ENCODE results near the gene AQR.
"Not testable (repeated sequence)": the region's sequence is repeated elsewhere in the genome, so short reads cannot be mapped to it uniquely, and the experiment has no call there.

The AQR gene

DNA sequence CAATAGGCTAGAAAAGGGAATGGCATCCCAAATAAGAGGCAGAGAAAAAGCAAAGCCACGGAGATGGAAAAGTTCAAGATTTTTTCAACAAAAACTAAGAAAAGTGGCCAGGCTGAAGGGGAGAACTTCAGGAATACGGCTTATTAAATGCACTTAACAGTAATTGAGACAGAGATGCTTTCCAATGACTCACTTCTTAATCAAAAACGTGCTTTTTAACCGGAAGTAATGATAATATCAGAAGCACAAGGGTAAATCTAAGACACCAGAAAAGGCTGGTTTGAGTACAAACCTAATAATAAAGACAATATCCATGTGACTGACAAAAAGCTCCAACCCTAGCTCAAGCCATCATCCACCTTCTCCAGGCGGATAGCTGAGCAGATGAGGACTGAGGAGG, 149.4 kb downstream of the AQR start:
- in situ Hi-C loops (cut with MboI; ENCODE audit: low sequenced_read_pairs), result no loop called here

DNA sequence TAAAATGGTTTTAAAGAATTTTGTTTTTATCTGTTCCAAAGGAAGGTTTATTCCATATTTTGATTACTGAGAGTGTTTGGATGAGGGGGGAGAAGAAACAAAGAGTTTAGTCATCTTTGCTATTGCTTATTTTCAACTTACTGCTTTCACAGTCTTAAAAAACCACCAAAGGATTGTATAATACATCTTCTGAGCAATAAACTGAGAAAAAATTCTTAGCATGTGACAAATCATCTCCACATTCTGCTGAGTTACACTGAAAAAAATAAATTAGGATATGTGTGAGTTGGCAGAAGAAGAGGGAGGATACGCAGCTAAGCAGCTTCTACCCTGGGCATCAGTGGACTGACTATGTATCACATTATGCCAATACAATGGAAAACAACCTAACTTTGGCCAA, 151.0 kb downstream of the AQR start:
- in situ Hi-C loops (cut with MboI; ENCODE audit: low sequenced_read_pairs), result no loop called here

DNA sequence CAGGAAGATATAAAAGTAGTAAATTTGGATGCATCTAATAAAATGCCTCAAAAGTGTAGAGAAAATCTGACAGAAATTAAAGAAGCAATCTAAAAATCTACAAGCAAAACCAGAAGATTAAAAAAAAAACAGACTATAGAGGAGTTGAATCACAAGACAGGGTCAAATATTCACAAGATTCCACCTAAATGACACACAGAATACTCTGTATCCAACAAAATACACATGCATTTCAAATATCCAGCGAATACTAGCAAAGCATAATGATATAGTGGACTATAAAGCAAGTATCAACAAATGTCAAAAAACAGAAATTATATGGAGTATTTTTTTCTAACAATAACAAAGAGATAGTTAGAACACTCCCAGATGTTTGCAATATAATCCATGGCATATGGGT, 153.7 kb downstream of the AQR start:
- in situ Hi-C loops (cut with MboI; ENCODE audit: low sequenced_read_pairs), result no loop called here

DNA sequence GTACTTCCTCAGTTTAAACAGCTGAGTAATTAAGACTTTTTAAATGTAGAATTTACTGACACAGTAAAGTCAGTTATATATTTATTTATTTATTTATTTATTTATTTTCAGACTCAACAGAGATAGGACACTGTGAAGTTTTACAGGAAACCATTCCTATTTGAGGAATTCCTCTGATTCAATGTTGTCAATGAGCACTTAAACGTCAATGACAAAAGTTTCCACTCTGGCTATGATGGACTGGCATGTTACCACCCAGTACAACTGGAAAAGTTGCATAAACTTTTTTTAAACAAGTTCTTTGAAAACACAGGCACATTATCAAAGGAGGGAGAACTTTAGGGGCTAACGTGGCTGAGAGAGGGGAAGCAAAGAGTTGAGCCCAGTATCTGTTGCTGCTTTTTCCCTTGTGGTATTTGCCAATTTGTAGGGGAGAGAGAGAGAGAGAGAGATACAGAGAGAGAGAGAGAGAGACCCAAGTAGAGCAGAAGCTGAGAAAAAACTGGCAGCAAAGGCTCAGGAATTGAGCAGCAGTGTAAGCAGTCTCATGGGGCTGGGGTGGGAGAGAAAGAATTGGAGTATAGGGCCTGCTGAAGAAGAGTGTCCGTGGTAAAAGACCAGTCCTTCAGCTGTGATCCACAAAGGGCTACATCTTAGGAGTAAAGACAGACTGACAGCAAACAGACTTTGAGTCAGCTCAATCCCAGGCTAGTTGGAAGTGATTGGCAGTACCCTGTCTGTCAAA, 155.9 kb downstream of the AQR start:
- in situ Hi-C loops (cut with MboI; ENCODE audit: low sequenced_read_pairs), result no loop called here

DNA sequence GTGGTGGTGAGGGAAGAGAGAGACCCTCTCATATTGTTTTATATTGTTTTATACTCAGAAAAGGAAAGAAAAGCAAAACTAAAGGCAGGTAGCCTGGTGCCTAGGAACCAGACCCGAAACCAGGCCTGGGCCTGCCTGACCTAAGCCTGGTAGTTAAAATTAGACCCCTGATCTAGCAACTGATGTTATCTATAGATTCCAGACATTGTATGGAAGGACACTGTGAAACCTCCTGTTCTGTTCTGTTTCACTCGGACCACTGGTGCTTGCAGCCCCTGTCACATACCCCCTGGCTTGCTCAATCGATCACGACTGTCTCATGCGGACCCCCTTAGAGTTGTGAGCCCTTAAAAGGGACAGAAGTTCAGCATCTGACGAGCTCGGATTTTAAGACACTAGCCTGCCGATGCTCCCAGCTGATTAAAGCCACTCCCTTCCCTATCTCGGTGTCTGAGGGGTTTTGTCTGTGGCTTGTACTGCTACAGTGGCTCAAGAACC, 156.6 kb downstream of the AQR start:
- in situ Hi-C loops (cut with MboI; ENCODE audit: low sequenced_read_pairs), result not testable (repeated sequence)

DNA sequence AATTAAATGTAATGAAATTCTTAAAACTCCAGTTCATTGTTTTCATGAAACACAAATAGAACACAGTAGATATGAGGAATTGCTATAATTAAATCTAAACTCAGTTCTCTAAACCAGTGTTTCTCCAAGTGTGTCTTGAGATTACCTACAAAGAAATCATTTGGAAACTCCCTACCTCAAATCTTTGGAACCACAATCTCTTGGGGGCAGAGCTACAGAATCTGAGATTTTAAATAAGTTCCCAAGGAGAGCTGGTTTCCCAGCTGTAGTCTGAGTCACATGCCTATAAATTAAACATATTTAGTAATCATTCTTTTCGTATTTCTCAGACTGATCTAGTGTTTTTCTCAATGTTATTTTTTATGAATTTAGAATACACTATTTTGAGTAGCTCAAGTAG, 157.2 kb downstream of the AQR start:
- in situ Hi-C loops (cut with MboI; ENCODE audit: low sequenced_read_pairs), result no loop called here

DNA sequence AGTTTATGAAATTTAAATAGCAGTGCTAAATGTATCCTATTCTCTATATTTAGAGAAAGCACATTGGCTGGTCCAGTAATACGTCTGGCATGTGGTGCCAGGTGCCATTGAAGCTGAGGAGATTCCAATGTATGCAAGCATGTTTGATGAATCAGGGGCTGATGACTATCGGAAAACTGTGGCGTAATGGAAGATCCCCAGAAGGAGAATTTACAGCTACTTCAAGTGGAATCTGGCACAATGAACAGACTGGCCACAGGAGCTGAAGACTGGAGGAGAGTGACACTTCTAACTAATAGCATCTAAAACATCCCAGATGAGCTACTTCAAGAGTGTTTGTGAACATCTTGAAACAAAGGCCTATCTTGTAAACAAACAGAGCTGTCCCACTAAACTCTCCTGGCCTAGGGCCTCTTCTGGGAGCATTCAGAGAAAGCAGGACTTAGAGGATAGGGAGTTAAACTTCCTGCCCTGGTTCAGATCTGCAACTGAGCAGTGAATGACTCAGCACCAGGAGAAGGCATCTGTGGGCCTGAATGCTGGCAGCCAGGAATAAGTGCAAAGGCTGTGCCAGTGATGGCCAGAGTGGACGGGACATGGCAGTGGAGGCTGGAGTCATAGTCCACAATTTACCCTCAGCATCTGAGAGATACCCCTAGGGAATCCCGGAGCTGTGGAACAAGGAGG, 159.0 kb downstream of the AQR start:
- in situ Hi-C loops (cut with MboI; ENCODE audit: low sequenced_read_pairs), result no loop called here

DNA sequence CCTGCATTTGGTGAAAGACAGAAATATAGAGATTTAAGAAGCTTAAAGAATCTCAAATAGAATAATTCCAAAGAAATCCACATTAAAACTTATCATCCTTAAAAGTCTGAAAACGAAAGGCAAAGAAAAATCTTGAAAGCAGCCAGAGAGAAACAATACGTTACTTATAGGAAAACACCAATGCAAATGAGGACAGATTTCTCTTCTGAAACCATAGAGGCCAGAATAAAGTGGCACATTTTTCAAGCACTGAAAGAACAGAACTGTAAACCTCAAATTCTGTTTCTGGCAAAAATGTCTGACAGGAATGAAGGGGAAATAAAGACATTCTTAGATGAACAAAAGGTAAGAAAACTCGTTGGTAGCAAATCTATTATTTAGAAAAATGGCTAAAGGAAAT, 160.4 kb downstream of the AQR start:
- in situ Hi-C loops (cut with MboI; ENCODE audit: low sequenced_read_pairs), result no loop called here

DNA sequence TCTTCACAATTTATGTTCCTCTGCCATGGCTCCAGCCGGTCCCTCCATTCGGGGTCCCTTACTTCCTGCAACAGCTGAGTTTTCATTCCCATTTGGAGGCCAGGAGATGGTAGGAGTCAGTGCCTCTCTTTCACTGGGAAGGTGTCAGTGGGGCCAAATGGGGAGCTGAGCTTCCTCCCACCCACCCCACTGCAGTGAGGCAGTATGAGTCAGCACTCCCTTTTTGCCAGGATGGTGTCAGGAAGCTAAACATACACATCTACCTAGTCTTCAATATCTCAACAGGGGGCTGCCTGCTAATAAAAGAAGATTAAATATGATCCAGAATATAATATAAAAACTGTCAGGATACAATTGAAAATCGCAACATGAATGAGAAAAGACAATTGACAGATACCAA, 161.5 kb downstream of the AQR start:
- in situ Hi-C loops (cut with MboI; ENCODE audit: low sequenced_read_pairs), result no loop called here

DNA sequence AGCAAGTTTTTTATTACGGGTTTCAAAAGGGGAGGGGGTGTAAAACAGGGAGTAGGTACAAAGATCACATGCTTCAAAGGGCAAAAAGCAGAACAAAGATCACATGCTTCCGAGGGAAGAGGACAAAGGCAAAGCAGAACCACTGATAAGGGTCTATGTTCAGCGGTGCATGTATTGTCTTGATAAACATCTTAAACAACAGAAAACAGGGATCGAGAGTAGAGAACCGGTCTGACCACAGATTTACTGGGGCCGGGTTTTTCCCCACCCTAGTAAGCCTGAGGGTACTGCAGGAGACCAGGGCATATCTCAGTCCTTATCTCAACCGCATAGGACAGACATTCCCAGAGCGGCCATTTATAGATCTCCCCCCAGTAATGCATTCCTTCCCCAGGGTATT, 162.3 kb downstream of the AQR start:
- in situ Hi-C loops (cut with MboI; ENCODE audit: low sequenced_read_pairs), result not testable (repeated sequence)

DNA sequence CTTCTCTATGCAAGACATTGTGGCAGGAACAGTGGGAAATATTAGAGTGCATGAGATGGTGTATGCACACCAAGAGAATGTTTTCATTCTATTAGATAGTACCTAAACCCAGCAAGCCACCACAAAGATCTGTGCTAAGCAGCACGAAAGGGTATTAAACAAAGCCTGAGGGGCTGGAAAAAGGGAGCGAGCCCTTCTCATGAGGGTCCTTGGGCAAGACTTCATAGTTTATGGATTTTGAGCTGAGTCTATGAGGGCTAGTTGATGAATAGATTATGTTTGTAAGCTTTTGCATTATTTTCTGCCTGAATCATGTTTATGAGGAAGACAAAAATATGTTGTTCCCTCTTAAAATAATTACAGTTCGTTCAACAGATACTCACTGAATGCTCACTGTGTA, 164.8 kb downstream of the AQR start:
- in situ Hi-C loops (cut with MboI; ENCODE audit: low sequenced_read_pairs), result no loop called here

DNA sequence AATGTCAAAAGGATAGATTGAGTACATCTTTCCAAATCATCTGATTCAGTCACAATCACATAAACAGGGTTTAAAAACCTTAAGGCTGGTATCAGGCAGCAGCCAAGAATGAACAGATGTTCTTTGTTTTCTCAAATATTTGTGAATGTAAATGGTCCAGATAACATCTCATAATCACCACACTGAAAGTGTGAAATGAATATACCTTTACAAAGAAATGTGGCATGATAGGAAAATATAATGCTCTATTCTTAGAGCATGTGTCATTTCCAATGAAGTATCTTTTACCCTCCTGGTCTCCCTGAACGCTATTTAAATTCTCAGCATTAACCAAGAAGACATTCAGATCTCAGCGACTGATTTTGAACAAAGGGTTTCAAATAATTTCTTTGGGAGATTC, 165.4 kb downstream of the AQR start:
- in situ Hi-C loops (cut with MboI; ENCODE audit: low sequenced_read_pairs), result no loop called here

DNA sequence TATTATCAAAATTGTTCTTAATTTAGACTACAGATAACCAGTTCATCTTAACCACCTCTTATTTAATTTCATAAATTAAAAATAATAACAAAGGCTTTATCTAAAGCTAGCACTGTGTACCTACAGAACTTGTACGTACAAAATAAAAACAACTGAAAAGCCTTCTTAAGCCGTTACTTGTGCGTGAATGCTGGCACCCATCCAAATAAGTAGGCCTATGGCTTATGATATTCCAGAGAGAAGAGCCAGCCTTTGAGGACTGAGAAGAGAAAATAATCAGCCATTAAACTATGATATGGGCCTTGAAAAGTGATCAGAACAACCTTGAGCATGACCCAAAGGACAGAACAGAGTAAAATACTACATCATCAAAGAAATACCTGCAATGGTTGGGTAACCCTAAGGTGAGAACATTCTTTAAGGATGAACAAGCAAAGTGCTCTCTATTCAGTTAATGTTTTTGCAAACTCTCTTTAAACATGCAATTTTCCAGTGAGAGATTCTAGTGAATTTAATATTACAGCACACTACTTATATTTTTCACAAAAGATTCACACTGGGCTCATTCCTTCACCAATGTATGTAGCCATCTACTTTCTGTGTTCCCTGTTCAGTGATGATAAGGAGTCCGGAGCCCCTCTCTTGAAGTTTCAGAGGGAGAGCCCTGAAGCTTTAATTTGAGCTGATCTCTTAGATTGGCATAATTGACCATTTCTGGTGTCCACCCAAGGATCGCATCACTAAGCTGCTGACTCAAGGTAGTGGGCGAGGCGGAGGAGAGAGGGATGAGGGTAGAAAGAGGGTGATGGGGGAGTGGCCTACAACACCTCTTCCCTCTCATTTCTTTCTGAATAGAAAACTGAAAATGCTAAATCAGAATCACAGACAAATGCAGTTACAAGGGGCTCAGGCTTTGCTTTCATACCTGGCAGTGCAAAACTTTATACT, 166.5 kb downstream of the AQR start:
- in situ Hi-C loops (cut with MboI; ENCODE audit: low sequenced_read_pairs), result no loop called here

DNA sequence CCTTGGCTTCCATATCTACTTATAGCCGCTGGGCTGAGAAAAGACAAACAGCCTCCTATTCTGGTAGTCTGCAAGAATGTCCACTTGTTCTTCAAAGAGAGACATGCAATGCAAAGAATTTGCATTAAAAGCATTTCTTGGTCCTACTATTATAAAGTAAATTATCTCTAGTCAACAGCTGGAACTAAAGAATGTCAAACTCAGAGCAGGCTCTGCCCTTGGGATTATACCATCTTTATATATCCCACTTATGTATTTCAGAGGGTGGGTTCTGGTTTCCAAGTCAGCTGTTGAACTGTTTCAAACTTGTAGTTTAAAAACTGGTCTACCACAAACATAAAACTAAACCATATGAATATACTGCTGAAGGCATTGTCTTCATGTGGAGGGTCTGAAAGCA, 167.2 kb downstream of the AQR start:
- in situ Hi-C loops (cut with MboI; ENCODE audit: low sequenced_read_pairs), result no loop called here
